GM13976 (cell line): ENCODE measurements around the gene ODF4.
"Not testable (repeated sequence)": the region's sequence is repeated elsewhere in the genome, so short reads cannot be mapped to it uniquely, and the experiment has no call there.

ENCODE experiments used
- DNase-seq: peaks from one replicate; pipeline ENCODE4 v3.0.0; 2012; ENCODE audit warnings: low spot score
- in situ Hi-C: fragments of 300-500 bp; cut with MboI; formaldehyde crosslinking; loops from one replicate; pipeline ENCODE4 v1.12.0; 2022; ENCODE audit warnings: low sequenced_read_pairs, mixed read lengths, inconsistent platforms; ENCODE audit not compliant: unreplicated experiment
- TF ChIP-seq, protein P1 (sequence below): IDR thresholded peaks from 2 replicates; pipeline ENCODE4 v1.5.1; 2012; ENCODE audit warnings: borderline replicate concordance, mild to moderate bottlenecking; ENCODE audit not compliant: insufficient read depth; ENCODE audit errors: extremely low read depth, missing control alignments, control extremely low read depth

The ODF4 gene

DNA sequence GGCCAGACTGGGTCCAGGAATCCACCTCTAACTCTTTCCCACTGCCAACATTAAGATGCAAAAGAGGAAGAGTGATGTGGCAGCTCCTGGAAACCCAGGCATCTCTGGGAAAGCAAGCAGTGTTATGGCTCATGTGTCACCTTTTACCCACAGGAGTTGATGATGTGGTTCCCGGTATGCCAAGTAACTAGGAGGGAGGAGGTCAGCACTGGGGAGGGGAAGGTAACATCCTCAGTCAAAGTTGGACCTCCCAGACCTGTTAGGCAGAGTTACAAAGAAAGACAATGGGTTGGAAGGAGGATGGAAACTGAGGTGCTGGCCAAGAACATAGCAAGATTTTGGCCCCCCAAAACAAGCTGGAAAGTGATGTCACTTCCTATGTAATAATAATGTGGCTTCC lies 25.5 kb downstream of the ODF4 start:
- in situ Hi-C loops = no loop called here
- TF ChIP-seq, protein P1, sequence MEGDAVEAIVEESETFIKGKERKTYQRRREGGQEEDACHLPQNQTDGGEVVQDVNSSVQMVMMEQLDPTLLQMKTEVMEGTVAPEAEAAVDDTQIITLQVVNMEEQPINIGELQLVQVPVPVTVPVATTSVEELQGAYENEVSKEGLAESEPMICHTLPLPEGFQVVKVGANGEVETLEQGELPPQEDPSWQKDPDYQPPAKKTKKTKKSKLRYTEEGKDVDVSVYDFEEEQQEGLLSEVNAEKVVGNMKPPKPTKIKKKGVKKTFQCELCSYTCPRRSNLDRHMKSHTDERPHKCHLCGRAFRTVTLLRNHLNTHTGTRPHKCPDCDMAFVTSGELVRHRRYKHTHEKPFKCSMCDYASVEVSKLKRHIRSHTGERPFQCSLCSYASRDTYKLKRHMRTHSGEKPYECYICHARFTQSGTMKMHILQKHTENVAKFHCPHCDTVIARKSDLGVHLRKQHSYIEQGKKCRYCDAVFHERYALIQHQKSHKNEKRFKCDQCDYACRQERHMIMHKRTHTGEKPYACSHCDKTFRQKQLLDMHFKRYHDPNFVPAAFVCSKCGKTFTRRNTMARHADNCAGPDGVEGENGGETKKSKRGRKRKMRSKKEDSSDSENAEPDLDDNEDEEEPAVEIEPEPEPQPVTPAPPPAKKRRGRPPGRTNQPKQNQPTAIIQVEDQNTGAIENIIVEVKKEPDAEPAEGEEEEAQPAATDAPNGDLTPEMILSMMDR = no peak
- DNase-seq = no peak

DNA sequence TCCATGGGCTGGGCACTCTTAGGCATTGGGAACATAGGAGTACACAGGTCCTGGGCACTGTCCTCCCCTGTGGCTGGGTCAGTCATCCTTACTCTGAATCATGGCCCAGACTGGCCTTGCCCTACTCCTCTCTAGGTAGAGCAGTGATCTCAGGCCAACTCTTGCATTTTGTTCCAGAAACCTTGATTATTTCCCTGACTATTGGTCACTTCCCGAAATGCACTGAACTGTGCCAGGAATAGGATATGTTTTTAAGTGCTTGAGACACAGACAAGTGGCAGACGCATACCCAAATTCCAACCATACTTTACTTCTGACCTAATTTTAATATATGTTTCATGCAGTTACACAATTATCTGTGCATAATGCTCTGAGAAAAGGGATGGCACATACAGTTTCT lies 26.6 kb downstream of the ODF4 start:
- in situ Hi-C loops = no loop called here

DNA sequence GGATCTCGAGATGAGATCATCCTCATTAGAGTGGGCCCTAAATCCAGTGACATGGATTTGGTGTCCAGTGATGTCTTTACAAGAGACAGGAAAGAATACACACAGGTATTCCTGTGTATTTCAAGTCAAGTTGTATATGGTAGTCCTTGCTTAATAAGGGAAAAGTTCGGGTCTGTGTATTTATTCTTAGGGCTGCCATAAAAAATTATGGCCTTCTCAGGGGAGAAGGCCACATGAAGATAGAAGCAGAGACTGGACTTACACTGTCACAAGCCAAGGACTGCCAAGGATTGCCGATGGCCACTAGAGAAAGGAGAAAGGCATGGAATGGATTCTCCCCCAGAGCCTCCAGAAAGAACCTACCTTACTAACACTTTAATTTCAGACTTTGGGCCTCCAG lies 28.6 kb downstream of the ODF4 start:
- no peak for DNase-seq
- in situ Hi-C loops = no loop called here

More for the DNA sequence above, 26.6 kb downstream of the ODF4 start:
- DNase-seq = no peak
- TF ChIP-seq, protein P1 = no peak

DNA sequence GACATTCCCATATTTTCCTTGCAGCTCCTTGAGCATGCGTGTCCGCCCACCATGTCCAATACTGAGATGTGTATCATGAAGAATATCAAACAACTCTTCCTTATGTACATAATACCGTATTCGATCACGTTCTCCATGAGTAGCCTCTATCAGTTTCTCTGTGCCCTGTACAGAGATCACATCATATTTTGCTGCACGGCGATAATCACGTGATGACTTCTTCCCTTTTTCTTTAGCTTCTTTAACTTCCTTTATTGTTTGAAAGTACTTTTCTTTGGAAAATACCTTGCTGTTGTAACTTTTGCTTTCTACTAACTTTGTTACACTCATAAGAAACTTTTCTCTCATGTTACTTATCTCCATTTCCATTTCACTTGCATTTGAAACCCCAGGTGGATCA lies 30.3 kb downstream of the ODF4 start:
- TF ChIP-seq, protein P1 = no peak
- DNase-seq = no peak
- in situ Hi-C loops = no loop called here

More for the DNA sequence above, 28.6 kb downstream of the ODF4 start:
- TF ChIP-seq, protein P1 = no peak

DNA sequence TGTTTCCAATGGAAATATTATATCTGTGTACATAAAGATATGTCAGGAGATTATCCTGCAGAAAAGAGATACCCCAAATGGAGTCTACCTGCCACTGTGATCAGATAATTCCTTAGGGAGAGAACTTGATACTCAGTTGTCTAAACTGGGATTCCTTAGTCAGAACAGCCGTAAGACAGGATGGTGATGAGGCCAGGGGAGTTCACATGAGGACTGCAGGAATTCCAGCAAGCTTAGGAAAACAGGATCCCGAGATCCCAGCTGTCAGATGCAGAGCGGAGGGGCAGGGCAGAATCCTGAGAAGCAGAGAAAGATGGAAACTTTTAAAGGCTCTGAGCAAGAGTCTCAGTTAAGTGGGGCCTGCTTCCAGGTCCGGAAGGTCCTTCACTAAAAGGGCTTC lies 32.1 kb downstream of the ODF4 start:
- DNase-seq = no peak
- in situ Hi-C loops = no loop called here
- TF ChIP-seq, protein P1 = no peak

DNA sequence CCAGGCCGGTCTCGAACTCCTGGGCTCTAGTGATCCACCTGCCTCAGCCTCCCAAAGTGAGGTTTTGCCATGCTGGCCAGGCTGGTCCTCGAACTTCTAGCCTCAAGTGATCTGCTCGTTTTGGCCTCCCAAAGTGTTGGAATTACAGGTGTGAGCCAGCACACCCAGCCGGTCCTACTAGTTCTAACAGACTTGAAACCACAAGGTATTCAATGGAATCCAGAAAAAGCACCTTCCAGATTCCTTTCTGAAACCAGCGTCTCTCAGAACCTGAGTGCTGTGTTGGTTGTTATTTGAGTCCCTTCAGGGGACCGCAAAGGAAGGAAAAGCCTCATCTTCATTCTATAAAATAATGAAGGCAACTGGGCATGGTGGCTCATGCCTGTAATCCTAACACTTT lies 32.8 kb downstream of the ODF4 start:
- TF ChIP-seq, protein P1 = no peak
- DNase-seq = no peak
- in situ Hi-C loops = no loop called here

DNA sequence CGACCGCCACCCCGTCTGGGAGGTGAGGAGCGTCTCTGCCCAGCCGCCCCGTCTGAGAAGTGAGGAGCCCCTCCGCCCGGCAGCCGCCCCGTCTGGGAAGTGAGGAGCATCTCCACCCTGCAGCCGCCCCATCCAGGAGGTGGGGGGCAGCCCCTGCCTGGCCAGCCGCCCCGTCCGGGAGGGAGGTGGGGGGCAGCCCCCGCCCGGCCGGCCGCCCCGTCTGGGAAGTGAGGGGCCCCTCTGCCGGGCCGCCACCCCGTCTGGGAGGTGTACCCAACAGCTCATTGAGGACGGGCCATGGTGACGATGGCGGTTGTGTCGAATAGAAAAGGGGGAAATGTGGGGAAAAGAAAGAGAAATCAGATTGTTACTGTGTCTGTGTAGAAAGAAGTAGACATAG lies 34.2 kb downstream of the ODF4 start:
- DNase-seq, in situ Hi-C loops: not testable (repeated sequence)

DNA sequence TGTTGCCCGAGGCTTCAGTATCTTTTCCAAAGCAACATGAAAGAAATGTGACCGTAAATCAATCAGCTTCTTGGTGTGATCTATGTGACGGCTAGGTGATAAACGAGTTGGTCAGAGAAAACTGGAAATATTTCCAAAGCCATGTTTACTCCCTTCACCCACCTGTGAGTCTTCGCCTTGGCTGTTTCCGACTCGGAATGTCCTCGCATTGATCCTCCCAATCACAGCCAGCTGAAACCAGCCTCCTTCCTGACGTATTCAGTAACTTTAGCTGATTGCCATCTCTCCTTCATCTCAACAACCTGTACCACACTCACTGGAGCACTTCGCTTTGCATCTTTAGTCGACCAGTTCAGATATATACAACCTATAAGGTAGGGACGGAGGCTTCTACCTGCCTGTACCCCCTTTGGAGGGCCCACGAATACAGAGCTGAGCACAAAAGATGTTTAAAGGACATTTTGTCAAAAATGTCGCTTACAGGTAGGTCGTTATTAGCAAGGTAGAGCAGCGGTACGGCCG lies 36.2 kb downstream of the ODF4 start:
- peak; percentile 46 for DNase-seq
- TF ChIP-seq, protein P1 = no peak
- in situ Hi-C loops = no loop called here
